ENCODE measurements around the gene CEP20. TPM values are rescaled to one million over a fixed set of nuclear protein-coding genes. Genes with fewer than 3 reads are reported as not detected.
"Not testable (repeated sequence)": the region's sequence is repeated elsewhere in the genome, so short reads cannot be mapped to it uniquely, and the experiment has no call there.

The CEP20 gene
- total RNA-seq, 3 donors from 2014 or later: 23.2 to 26.8 (median 26.4) TPM

DNA sequence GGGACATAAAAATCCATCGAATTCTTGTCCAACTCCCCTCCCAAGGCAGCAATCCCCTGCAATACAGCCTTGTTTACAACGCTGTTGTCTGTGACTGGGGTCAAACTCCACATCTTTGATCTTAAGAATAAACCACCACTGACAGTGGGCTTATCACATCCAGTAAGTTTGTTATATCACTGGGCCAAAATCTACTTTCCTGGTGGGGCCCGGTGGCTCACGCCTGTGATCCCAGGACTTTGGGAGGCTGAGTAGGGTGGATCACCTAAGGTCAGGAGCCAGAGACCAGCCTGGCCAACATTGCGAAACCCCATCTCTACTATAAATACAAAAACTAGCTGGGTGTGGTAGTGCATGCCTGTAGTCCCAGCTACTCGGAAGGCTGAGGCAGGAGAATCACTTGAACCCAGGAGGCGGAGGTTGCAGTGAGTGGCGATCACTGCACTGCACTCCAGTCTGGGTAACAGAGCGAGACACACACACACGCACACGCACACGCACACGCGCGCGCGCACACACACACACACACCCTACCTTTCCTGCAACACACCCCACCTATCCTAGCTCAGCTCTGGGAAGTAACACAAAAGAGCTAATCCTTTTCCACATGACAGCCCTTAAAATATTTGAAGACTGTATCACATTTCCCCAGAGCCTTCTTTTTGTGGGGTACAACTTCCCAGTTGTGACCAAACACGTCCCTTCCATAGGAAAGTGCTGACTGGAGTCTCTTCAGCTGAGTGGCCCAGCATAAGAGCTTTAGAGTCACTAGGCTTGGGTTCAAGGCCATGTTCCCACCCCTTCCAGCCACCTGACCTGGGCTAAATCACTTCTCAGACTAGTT, 40.1 kb upstream of the CEP20 start:
- DNase-seq: peak in 2 of 3 donors; percentile 29 to 41
- TF ChIP-seq, protein P1, sequence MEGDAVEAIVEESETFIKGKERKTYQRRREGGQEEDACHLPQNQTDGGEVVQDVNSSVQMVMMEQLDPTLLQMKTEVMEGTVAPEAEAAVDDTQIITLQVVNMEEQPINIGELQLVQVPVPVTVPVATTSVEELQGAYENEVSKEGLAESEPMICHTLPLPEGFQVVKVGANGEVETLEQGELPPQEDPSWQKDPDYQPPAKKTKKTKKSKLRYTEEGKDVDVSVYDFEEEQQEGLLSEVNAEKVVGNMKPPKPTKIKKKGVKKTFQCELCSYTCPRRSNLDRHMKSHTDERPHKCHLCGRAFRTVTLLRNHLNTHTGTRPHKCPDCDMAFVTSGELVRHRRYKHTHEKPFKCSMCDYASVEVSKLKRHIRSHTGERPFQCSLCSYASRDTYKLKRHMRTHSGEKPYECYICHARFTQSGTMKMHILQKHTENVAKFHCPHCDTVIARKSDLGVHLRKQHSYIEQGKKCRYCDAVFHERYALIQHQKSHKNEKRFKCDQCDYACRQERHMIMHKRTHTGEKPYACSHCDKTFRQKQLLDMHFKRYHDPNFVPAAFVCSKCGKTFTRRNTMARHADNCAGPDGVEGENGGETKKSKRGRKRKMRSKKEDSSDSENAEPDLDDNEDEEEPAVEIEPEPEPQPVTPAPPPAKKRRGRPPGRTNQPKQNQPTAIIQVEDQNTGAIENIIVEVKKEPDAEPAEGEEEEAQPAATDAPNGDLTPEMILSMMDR (IDR thresholded peaks at IDR 0.05): no peak
- no peak overlapping the region for H3K4me3 ChIP-seq
- H3K36me3 ChIP-seq (ENCODE audit: low read depth): no peaks in the 10 kb centered on the region
- H3K4me1 ChIP-seq (ENCODE audit: low read depth): peaks cover 4% of the 10 kb centered on the region
- intact Hi-C loops (cut with DNase I, micrococcal nuclease): no loop called here
- peak; percentile 62 for ATAC-seq
- H3K9me3 ChIP-seq: no peaks in the 10 kb centered on the region

DNA sequence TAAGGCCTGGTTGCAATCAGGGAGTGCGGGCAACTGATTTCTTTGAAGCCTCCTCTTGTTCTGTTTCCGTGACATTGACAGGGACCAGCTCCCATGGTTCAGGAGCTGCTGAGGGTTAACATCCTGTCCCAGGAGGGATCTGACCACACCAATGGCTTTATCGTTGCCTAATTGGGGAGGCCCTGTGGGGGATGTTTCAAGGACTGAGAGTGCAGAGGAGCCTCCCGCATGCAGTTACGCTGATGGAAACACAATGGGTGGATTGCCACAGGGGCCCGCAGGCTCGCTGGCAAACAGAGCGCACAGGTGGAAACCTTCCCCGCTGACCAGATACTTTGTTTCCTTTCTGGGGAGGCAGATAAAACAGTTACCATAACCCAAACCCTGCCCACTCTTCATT, 37.2 kb upstream of the CEP20 start:
- Histone ChIP-seq H3K4me1 (ENCODE audit: low read depth) (peaks cover 4% of the 10 kb centered on the region), H3K36me3 (ENCODE audit: low read depth) (no peaks in the 10 kb centered on the region), H3K9me3 (no peaks in the 10 kb centered on the region), H3K4me3 (no peak overlapping the region)
- no peak for DNase-seq
- ATAC-seq: no peak
- intact Hi-C loops (cut with DNase I, micrococcal nuclease): no loop called here
- TF ChIP-seq, protein P1 (IDR thresholded peaks at IDR 0.05): no peak

DNA sequence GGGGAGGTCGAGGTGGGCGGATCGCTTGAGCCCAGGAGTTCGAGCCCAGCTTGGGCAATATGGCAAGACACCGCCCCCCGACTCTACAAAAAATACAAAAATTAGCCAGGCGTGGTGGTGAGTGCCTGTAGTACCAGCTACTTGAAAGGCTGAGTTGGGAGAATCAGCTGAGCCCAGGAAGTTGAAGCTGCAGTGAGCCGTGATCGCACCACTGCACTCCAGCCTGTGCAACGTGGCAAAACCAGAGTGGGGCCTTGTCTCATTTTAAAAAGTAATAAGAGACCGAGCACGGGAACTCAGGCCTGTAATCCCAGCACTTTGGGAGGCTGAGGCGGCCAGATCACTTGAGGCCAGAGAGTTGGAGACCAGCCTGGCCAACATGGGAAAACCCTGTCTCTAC, 36.6 kb upstream of the CEP20 start:
- no peak for DNase-seq
- TF ChIP-seq, protein P1 (IDR thresholded peaks at IDR 0.05): no peak

DNA sequence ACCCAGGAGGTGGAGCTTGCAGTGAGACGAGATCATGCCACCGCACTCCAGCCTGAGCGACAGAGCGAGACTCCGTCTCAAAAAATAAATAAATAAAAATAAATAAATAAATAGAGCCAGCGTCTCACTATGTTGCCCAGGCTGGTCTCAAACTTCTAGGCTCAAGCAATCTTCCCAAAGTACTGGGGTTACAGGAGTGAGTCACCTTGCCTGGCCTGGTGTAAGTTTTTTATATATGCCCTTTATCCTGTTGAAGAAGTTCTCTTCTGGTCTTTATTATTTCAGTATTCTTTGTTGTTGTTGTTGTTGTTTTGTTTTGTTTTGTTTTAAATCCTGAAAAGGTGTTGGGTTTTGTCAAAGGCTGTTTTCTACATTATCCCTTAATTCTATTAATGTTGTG, 30.9 kb upstream of the CEP20 start:
- TF ChIP-seq, protein P1 (IDR thresholded peaks at IDR 0.05): no peak
- Histone ChIP-seq H3K9me3 (no peaks in the 10 kb centered on the region), H3K4me1 (ENCODE audit: low read depth) (no peaks in the 10 kb centered on the region), H3K4me3 (no peak overlapping the region), H3K36me3 (ENCODE audit: low read depth) (no peaks in the 10 kb centered on the region)
- intact Hi-C loops (cut with DNase I, micrococcal nuclease): no loop called here
- ATAC-seq: no peak
- no peak for DNase-seq

More for the DNA sequence above, 36.6 kb upstream of the CEP20 start:
- no peak for ATAC-seq
- H3K36me3 ChIP-seq (ENCODE audit: low read depth): no peaks in the 10 kb centered on the region
- H3K4me1 ChIP-seq (ENCODE audit: low read depth): peaks cover 4% of the 10 kb centered on the region
- intact Hi-C loops (cut with DNase I, micrococcal nuclease): no loop called here
- no peaks in the 10 kb centered on the region for H3K9me3 ChIP-seq
- H3K4me3 ChIP-seq: no peak overlapping the region

DNA sequence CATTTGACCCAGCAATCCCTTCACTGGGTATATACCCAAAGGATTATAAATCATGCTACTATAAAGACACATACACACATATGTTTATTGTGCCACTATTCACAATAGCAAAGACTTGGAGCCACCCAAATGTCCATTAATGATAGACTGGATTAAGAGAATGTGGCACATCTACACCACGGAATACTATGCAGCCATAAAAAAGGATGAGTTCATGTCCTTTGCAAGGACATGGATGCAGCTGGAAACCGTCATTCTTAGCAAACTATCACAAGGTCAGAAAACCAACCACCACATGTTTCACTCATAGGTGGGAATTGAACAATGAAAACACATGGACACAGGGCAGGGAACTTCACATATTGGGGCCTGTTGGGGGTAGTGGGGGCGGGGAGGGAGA, 29.9 kb upstream of the CEP20 start:
- DNase-seq; ATAC-seq; intact Hi-C loops (cut with DNase I, micrococcal nuclease); H3K36me3 ChIP-seq (ENCODE audit: low read depth); H3K9me3 ChIP-seq; H3K4me3 ChIP-seq; H3K4me1 ChIP-seq (ENCODE audit: low read depth): not testable (repeated sequence)

DNA sequence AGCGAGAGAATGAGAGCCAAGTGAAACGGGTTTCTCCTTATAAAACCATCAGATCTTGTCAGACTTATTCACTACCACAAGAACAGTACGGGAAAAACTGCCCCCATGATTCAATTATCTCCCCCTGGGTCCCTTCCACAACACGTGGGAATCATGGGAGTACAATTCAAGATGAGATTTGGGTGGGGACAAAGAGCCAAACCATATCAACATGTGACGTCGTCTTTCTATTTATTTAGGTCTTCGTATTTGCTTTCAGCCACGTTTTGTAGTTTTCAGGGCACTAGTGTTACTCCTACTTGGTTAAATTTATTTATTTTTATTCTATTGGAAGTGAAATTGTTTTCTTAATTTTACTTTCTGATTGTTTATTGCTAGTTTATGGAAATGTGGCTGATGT, 27.9 kb upstream of the CEP20 start:
- no peak for ATAC-seq
- intact Hi-C loops (cut with DNase I, micrococcal nuclease): no loop called here
- no peaks in the 10 kb centered on the region for H3K9me3 ChIP-seq
- TF ChIP-seq, protein P1 (IDR thresholded peaks at IDR 0.05): no peak
- H3K4me3 ChIP-seq: no peak overlapping the region
- DNase-seq: no peak
- no peaks in the 10 kb centered on the region for H3K36me3 ChIP-seq (ENCODE audit: low read depth)
- peaks cover 5% of the 10 kb centered on the region for H3K4me1 ChIP-seq (ENCODE audit: low read depth)

Measured in mucosa of descending colon (tissue), 3 donors.